ENCODE data around the gene KDM5B.

KDM5B gene

DNA sequence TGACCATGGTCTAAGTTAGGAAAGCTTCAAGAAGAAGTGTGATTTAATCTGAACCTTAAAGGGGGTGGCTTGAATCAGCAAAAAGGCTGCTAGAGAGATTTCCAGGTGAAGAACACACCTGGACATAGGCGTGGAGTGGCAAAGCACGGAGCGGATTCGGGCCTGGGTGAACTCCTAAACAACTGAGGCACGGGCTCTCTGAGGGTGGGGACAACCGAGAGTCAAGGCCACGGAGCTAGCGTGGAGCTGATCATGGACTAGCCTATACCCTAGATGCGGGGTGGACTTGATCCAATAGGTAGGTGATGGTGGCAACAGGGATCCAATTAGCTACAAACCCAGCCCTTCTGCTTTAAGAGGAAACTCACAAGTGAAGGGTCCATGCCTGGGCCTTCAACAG is 125.7 kb downstream of the KDM5B start:
- DNase-seq = no peak

DNA sequence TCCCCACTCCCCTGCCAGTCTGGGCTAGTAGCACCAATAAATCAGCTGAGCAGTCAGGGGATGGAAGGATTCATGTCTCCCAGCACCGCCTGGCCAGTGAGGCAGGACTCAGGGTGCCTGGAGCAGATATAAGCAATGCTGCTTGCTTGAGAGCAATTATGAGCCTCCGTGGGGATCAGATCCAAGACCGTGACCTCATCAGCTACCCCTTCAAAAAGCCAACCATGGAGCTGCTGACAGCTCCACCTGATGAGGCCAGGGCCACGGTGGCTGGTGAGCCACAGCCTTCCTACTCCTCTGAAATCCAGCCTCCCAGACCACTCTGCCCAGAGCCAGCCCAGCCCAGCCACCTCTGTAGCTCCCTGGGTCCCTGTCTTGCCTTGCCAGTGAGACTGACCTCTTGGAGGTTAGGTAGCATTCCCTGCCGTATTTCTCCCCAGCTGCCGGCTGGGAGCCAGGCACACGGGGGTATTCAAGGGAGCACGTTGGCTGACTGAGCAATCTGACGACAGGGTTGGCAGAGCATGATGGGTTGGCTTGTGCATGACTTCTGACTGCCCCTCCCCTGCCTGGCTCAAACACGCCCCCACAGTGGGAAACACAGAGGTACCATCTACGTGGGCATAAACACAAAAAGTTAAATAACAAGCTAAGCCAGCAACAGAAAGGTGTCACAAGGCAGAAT is 126.3 kb downstream of the KDM5B start:
- no peak for DNase-seq

DNA sequence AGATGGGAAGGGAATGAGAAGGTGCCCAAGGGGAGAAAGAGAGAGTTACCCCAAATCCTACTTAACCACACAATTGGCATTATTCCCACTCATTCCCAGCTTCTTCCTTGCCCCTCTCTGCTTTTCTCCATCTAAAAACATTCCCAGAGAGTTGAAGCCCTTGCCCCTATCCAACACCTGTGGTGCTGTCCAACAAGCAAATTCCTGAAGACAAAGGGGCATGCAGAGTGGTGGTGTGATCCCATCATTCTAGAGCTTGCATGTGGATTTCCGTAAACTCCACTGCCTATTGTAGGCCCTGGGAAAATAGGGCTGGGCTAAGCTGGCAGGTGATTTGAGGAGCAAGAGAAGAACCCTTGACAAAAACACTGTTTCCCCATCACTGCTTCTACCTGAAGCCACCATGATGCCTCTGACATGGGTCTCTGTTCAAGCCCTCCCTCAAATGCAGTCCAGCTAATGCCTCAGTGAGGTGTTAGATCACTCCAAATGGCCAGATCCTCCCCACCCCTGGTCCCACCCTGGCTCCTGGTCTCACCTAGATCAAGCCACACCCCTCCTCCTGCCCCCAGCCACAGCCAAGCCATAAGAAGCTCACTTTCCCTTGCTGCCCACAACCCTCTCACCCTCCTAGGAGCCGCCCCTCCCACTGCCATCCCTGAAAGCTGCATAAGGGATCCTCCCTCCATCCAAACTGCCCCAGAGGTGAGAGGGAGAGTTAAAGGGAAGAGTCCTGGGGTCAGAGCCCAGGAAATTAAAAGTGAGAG is 127.5 kb downstream of the KDM5B start:
- DNase-seq = no peak

DNA sequence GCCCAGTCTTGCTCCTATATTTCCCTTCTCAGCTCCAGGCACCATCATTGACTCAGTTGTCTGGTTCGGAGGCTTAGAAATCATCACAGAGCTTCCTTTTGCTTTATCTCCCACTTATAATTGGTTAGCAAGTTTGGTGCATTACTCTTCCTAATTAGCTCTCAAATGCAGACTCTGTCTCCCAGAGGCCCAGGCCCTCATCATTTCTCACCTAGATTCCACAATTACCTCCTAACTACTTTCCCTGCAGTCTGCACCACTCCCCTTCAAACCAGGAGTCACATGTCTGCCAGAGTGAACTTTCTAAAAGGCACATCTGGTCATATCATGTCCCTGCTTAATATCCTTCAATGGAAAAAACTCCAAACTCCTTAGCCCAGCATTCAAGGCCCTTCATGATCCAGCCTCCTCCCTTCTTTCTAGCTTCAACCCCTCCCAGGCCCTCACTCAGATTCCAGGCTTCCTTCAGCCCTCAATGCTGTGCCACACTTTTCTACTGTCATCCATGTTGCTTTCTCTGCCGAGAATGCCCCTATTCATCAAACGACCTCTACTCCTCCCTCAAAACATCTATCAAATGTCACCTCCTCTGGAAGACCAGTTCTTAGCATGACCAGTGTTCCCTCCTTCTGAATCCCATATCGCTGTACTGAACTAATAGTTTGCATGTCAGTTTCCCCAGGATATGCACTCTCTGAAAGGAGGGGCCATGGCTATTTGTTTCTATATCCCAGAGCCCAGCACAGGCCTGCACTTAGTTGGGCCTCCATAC is 128.6 kb downstream of the KDM5B start:
- DNase-seq = no peak

DNA sequence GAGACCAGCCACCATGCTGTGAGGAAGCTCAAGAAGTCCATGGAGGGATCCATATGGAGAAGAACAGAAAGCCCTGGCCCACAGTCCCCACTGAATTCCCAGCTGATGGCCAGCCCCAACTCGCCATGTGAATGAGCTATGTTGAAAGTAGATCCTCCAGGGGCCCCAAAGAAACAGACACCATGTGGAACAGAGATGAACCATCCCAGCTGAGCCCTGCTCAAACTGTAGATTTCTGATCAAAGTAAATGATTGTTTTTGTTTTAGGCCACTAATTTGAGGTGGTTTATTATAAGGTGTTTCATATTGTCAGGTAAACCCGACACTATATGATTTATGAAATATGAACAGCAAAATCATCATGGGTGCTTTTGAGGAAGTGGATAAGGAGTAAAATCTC is 130.8 kb downstream of the KDM5B start:
- no peak for DNase-seq
